Measurements from ENCODE around the gene HOXD12. TPM values are rescaled to one million over a fixed set of nuclear protein-coding genes. Genes with fewer than 3 reads are reported as not detected.

HOXD12 gene, protein sequence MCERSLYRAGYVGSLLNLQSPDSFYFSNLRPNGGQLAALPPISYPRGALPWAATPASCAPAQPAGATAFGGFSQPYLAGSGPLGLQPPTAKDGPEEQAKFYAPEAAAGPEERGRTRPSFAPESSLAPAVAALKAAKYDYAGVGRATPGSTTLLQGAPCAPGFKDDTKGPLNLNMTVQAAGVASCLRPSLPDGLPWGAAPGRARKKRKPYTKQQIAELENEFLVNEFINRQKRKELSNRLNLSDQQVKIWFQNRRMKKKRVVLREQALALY
- total RNA-seq = not detected

GRCh38 chr2:176099728-176100546, at the start of gene HOXD12:
Gene HOXD12, plus strand, starts transcription at chr2:176099795. Its CDS starts 7 bp downstream, at chr2:176099802.
- TF ChIP-seq CTCF (IDR thresholded peaks at IDR 0.05) = no peak
- ATAC-seq (ENCODE audit: low FRiP score) = no peak
- DNase-seq (ENCODE audit: low spot score) = no peak

DNA sequence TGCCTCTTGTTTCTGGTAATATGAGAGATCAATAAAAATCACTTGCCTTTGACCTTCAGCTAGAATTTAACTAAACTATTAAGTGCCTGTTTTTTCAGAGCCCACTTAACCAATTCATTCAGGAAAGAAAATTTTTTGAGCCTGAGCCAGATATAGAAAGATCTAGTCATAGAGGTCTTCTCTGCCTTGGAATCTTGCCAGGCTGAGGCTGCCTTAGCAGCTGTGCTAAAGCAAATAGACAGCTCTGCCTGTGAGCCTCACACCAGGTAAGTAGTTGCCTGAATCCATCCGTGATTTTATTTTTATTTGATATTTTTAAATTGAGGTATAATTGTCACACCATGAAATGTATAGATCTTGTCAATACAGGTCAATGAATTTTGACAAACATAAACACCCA, 43.2 kb upstream of the HOXD12 start:
- TF ChIP-seq CTCF (IDR thresholded peaks at IDR 0.05) = no peak
- DNase-seq (ENCODE audit: low spot score) (no peak), ATAC-seq (ENCODE audit: low FRiP score) (no peak)

- no peak for ATAC-seq (ENCODE audit: low FRiP score)
- TF ChIP-seq CTCF (IDR thresholded peaks at IDR 0.05) = no peak
- DNase-seq (ENCODE audit: low spot score) = no peak
These were observed 35.6 kb upstream of the HOXD12 start for GRCh38 chr2:176063958-176064357.

- no peak for TF ChIP-seq CTCF (IDR thresholded peaks at IDR 0.05)
- no peak for ATAC-seq (ENCODE audit: low FRiP score)
- DNase-seq (ENCODE audit: low spot score) = no peak
These were observed 32.7 kb upstream of the HOXD12 start for GRCh38 chr2:176066645-176067588.

GRCh38 chr2:176067589-176068418, 31.8 kb upstream of the HOXD12 start:
- DNase-seq (ENCODE audit: low spot score) = no peak
- ATAC-seq (ENCODE audit: low FRiP score) = no peak
- no peak for TF ChIP-seq CTCF (IDR thresholded peaks at IDR 0.05)

- no peak for ATAC-seq (ENCODE audit: low FRiP score)
- no peak for TF ChIP-seq CTCF (IDR thresholded peaks at IDR 0.05)
- DNase-seq (ENCODE audit: low spot score) = no peak
These were observed 31.2 kb upstream of the HOXD12 start for GRCh38 chr2:176068419-176068832.
